ENCODE measurements around the gene NDE1.

DNA sequence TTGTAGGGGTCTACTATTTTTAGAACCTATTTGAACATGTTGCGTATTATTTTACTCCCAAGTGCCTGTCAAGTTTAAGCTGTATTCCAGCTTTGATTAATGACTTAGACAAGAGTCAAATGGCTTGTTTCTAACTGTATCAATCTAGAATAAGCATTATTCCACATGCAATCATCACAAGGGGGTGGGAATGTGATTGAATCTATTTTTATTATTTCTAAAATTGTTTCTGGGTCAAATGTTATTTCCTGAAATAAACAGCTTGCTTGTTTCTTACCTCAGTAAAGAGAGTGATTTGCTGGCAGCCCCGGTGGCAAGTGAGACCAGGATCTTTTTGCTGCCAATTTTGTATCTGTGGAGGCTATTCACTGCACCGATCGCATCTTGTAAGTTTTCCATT lies 28.6 kb upstream of the NDE1 start:
- no peak for TF ChIP-seq POLR2A (IDR thresholded peaks at IDR 0.05; ENCODE audit: extremely low read depth, insufficient read length)
- TF ChIP-seq, protein P1, sequence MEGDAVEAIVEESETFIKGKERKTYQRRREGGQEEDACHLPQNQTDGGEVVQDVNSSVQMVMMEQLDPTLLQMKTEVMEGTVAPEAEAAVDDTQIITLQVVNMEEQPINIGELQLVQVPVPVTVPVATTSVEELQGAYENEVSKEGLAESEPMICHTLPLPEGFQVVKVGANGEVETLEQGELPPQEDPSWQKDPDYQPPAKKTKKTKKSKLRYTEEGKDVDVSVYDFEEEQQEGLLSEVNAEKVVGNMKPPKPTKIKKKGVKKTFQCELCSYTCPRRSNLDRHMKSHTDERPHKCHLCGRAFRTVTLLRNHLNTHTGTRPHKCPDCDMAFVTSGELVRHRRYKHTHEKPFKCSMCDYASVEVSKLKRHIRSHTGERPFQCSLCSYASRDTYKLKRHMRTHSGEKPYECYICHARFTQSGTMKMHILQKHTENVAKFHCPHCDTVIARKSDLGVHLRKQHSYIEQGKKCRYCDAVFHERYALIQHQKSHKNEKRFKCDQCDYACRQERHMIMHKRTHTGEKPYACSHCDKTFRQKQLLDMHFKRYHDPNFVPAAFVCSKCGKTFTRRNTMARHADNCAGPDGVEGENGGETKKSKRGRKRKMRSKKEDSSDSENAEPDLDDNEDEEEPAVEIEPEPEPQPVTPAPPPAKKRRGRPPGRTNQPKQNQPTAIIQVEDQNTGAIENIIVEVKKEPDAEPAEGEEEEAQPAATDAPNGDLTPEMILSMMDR (IDR thresholded peaks at IDR 0.05; ENCODE audit: low read depth, low read length), result no peak
- no peak for TF ChIP-seq MAX (IDR thresholded peaks at IDR 0.05; ENCODE audit: low read depth, low read length)
